ENCODE data around the gene LRIF1.

- TF ChIP-seq MAZ (IDR thresholded peaks at IDR 0.05; ENCODE audit: borderline replicate concordance, low read depth, low read length), result no peak
- TF ChIP-seq POLR2A (IDR thresholded peaks at IDR 0.05; ENCODE audit: low read depth, low read length), result no peak
- no peak for TF ChIP-seq CHD1 (IDR thresholded peaks at IDR 0.05; ENCODE audit: low read depth, low read length)
- no peak for TF ChIP-seq CTCF (conservative IDR thresholded peaks at IDR 0.05; ENCODE audit: low read depth, low read length)
- no peak for TF ChIP-seq BHLHE40 (IDR thresholded peaks at IDR 0.05; ENCODE audit: low read depth, low read length)
These were observed 59.7 kb downstream of the LRIF1 start for GRCh38 chr1:110903853-110904500.
